T1000 (cell line): ENCODE data around the gene LONRF2.

Experiments
- DNase-seq: peaks from one replicate; lab custom pipeline; 2025; ENCODE audit warnings: mixed read lengths; lab: John Stamatoyannopoulos, UW

The LONRF2 gene

DNA sequence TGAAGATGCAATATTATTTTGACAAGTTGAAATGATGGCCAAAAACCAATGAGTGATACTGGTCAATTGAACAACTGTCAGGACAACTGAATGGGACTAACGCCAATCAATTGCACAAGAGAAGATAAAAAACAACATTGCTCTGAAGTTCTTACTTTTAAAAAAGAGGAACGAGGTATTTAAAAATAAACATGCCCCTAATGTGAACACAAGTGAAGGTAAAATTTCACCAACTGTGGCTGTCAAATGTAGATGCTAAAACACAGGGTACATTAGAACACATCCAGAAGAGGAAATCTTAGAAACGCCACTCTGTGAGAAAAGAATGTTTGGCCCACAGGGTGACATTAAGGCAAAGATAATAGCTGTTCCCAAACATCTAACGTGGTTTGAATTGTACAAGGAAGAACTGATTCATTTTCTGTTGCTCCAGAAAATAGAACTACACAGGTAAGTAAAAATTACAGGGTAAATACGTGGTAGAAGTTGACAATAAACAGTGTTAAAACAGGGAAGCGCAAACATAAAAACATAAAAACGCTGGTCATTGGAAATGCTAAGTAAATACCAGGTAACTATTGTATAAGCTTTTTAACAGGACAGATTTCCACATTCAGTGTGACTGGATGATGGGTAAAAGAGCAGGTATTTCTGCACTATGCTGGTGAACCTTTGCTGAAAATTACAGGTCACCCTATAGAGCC is 20.3 kb downstream of the LONRF2 start:
- no peak for DNase-seq

- DNase-seq: no peak
Measured at GRCh38 chr2:100299548-100299947, 22.8 kb downstream of the LONRF2 start.

GRCh38 chr2:100297511-100297910 is 24.8 kb downstream of the LONRF2 start:
- DNase-seq: no peak

GRCh38 chr2:100294162-100294497 is 28.2 kb downstream of the LONRF2 start:
- DNase-seq: no peak

DNA sequence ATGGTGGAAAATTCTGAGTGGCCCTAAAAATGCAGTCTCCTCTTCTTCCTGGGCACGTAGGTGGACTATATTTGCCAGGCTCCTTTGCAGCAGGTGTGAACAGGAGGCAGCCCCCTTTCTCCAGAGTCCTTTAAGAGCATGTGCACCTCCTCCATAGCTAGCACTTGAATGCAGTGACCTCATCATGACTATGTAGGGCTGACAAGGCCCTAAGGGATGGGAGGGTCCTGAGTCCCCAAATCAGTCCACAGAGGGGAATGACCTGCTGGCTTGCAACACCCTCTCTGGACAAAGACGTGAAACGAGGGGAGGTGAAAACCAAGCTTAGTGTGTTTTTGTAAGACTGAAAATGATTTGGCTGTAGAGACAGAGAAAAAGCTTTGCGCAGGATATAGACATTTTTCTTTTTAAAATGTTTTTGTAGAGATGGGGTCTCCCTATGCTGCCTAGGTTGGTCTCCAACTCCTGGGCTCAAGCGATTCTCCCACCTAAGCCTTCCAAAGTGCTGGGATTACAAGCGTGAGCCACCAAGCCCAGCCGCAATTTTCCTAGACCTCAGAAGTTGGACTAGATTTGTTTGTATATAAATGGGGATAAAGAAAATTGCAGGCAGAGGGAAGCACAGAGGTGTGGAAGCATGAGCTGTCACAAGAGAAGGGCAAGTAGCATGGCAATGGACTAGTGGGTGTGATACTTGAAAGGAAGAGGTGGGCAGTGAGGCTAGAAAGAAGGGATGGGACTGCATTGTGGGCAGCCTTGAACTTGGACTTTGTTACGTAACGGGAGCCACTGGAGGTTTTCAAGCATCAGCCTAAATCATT is 28.8 kb downstream of the LONRF2 start:
- no peak for DNase-seq

GRCh38 chr2:100292022-100292580 is 30.2 kb downstream of the LONRF2 start:
- DNase-seq: peak; percentile 82

DNA sequence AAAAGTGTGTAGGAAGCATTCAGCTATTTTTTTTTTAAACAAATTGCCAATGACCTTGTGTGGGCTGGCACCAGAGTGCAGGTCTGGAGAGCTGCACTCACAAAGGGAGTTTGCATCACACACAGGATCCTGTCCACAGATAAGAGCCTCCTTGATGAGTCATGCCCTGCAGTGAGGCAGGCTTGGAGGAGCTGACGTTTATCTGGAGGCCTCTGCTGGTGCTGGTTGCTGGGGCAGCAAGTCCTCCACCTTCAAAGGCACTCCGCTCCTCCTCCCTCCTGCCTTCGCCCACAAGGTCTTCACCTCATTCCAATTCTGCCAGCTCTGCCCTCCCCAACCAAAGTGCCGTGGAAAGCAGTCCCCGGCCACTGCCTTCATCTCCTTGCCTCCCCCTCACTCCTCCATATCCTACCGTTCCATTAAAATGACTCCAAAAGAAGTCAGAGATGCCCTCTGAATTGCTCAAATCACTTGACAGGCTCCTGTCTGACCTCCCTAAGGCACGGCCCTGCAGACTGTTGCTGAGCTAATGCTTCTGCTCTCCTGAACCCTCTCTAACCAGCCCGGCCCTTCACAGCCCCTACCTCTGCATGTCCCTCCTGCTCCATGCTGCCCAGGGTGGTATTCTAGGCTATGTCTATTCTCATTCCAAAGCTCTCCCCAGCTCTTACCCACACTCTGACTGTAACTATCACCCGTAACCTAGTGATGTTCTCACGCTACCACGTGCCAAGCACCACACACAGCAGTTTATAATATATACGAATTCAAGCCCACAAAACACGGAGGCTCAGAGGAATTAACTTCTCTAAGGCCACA is 30.9 kb downstream of the LONRF2 start:
- DNase-seq: peak; percentile 73

GRCh38 chr2:100290718-100291151 is 31.6 kb downstream of the LONRF2 start:
- DNase-seq: no peak

DNA sequence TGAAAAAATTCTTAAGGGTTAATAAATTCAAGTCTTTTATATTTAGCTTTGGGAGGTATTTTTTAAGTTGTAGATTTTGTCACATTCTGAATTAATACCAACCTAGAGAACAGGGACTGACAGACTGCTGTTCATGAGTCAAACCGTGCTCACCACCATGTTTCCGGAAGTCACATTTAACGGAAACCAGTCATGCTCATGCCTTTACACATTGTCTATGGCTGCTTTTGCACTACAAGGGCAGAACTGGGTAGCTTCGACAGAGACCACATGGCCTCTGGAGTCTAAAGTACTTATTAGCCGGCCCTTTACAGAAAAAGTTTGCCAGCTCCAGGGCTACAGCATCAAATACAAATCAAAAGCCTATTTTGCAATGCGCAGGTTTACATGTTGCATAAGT is 33.3 kb downstream of the LONRF2 start:
- DNase-seq: no peak

- no peak for DNase-seq
Measured at GRCh38 chr2:100286318-100286717, 36.0 kb downstream of the LONRF2 start.

- no peak for DNase-seq
Measured at GRCh38 chr2:100285691-100286090, 36.6 kb downstream of the LONRF2 start.

DNA sequence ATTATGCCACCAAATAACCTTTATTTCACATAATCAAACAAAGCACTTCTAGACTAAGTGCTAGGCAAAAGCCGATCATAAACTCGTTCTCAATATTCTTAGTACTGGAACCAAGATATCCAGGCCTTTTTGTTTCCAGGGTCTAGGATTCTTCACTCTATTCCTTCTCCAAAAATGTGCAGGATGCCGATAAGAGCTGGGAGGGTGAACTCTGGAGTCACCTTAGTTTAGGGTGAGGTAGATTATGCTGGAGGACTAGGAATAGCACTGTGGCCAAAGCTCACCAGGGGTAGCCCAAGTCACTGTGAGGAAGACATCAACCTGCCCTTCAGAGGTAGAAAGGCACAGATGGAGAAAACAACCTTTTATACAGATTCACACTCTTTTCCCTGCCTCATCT is 37.3 kb downstream of the LONRF2 start:
- no peak for DNase-seq

- no peak for DNase-seq
Measured at GRCh38 chr2:100283724-100284501, 38.4 kb downstream of the LONRF2 start.

DNA sequence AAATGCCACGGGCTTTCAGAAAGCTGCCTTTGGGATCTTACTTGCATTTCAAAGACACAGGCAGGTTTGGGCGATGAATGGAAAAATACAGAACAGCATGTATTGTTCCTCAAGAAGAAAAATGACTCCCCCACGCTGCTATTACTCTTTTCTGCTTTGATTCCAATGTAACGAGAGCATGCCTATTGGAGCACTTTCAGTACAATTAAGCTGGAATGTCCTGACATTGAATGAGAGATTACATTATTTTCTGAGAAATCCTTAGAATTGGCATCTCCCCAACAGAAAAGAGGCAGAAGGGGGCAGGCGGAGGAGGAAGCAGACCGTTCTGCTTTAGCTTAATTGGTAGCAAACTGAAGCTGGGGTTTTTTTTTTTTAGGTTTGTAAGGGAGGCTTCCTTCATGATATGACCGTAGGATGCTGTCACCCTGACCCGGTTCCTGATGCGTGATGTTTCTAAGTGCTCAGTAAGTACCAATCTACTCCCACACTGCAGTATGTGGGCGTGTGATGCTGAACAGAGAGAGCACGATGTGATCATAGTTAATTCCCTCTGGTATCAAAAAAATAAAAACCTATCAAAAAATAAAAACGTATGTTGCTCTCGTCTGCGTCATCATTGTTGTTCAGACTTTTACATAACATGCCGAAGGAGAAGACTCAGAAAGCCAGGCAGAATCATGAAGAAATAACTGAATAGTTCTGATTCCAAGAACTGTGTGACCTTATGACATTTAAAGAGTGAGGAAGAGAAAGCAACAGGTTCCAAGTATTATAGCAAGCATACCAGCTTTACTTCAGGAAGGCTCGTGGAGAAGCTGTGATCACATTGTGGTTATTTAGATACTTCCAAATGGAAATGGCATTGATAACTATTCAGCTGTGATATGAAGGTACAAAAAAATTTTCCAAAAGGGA is 40.5 kb downstream of the LONRF2 start:
- DNase-seq: no peak

DNA sequence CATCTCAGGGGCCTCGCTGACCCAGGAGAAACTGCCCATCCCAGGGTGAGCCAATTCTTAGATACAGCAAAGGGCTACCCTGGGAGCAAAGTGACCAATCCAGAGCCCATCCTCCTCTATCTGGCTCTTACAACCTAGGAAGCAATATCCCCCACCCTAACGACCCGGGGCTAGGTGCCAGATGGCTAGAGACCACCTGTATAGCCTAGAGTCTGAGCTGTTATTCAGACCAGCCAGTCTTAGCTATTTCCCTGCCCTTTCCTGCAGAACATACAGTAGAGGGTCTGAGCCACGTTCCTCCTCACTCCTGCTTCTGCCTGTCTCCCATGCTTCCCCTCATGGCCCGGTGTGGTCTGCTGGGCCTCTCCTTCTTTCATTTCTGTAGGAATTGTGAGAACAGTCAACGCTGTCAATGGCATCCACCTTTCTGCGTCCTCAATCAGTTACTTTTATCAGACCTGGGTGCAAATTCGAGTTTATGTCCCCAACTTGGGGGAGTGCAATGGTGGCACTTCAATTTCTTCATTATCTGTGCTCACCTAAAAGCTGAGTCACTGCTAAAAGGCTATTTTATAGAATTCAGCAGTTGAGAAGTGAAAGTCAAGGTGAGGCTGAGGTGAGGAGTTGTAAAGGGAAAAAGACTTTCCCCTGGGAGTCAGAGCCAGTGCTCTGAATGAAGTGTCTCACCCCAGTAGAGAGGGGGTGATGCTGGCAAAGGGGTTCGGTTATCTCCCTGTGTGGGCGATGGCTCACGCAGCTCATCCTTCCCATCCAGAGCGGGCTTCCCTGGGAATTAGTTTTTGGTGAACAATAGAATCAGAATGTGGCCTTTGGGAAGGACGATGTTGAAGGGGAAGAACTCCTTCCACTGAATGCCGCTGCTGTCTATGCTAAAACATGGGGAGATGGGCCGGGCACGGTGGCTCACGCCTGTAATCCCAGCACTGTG is 42.4 kb downstream of the LONRF2 start:
- no peak for DNase-seq

- no peak for DNase-seq
Measured at GRCh38 chr2:100278986-100279385, 43.3 kb downstream of the LONRF2 start.

- DNase-seq: no peak
Measured at GRCh38 chr2:100278501-100278900, 43.8 kb downstream of the LONRF2 start.

DNA sequence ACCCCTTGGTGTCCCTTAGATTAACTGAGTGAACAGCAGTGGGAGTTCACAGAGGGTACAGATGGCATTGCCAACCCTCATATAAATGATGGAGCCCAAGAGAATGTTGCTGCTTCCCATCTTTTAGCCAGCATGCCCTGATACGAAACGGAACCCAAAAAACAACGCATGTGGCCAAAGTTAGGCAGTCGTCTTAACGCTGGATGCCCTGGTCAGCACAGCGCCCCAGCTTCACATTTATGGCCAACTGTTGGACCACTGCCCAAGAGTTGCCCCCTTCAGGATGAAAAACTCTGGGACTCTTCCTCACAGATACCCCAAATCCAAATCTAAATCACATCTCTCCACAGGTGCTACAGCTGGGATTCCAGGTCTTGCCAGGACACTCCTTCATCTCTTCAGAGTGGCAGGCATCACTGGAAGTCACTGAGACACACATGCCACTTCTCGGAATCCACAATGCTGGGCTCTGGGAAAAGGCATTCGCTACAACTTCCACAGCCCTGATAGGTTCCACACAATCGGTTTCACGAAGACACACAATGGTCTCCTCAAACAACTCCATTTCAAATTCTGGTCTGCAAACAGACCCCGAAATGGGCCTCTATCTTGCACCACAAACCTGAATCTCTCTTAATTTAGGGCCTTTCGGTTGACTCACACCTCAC is 44.6 kb downstream of the LONRF2 start:
- no peak for DNase-seq

DNA sequence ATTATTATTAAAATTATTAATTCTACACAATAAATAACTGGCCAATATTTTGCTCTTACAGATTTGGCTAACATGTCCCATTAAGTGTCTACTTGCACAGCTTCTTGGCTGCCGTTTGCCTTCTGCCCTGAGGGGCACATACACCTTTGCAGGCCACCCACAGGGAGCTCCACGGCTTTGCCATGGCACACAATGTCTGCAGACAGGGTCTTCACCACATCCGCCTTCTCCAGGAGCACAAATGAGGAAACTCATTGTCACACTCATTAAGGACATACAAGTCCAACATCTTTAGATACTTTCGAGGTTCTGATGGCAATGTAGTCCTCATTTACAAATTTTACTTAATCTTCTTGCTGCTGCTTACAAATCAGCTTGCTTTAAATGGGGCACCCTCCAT is 45.6 kb downstream of the LONRF2 start:
- no peak for DNase-seq
